Right lobe of liver (tissue), 6 donors: Measurements from ENCODE around the gene FGF14. TPM values are rescaled to one million over a fixed set of nuclear protein-coding genes. Genes with fewer than 3 reads are reported as not detected.

Experiments
- ATAC-seq, 4 donors: fragments of 200-7000 bp; cut with Tn5 transposase; one replicate each; pipeline ENCODE4 v1.9.1; 2020; ENCODE audit warnings: mild to moderate bottlenecking in 4 of 4, moderate library complexity in 4 of 4
- DNase-seq, 3 donors: peaks; one replicate each; pipeline ENCODE4 v3.0.0-alpha.2; 2020
- H3K27ac ChIP-seq, 3 donors: fragments of 200-600 bp; one replicate each; pipeline ENCODE4 v1.8.0; 2022
- H3K27me3 ChIP-seq, 2 donors: fragments of 200-600 bp; one replicate each; pipeline ENCODE4 v1.8.0; 2022
- H3K36me3 ChIP-seq, 4 donors: fragments of 200-600 bp; sonication (generic) in 1 of 4; one replicate each; pipeline versions ENCODE4 v1.5.1 to v1.8.0; 2017 to 2022; ENCODE audit warnings: control low read depth in 1 of 4
- H3K4me1 ChIP-seq, 4 donors: fragments of 200-600 bp; sonication (generic) in 1 of 4; one replicate each; pipeline versions ENCODE4 v1.5.1 to v1.8.0; 2017 to 2022; ENCODE audit warnings: control low read depth in 1 of 4
- H3K4me3 ChIP-seq, 3 donors: fragments of 200-600 bp; one replicate each; pipeline ENCODE4 v1.8.0; 2022
- H3K9me3 ChIP-seq, 4 donors: fragments of 200-600 bp; sonication (generic) in 1 of 4; one replicate each; pipeline versions ENCODE4 v1.5.1 to v1.8.0; 2017 to 2022; ENCODE audit warnings: control low read depth in 1 of 4
- POLR2A ChIP-seq: fragments of 450-650 bp; IDR thresholded peaks from one replicate; pipeline ENCODE4 v1.6.1; 2017; ENCODE audit warnings: antibody characterized with exemption, mild to moderate bottlenecking
- WGBS: methylation state at CpG from one replicate; pipeline ENCODE4 v1.1.6; 2018; ENCODE audit warnings: low coverage, low lambda C conversion rate; ENCODE audit not compliant: insufficient coverage; ENCODE audit errors: missing lambda C conversion rate; 5-methylcytosine and 5-hydroxymethylcytosine counted together
- intact Hi-C, 2 donors: fragments of 100-400 bp; cut with DNase I; formaldehyde crosslinking; loops; one replicate each; pipeline versions ENCODE4 v1.11.2 to v1.14.1; 2022
- total RNA-seq, 6 experiments: library from RNA; depleted of rRNA in 2 of 6; stranded (reverse); fragments of >200 nt in 2 of 6; fragmentation: NEBNext Ultra II Directional in 3 of 6; extraction: Animal tissue kit (Norgen Biotek cat#: 25700) in 3 of 6; gene quantifications; one replicate each; pipeline versions ENCODE4 v1.1.0 to v1.2.4, GENCODE V29; 2016 to 2023
- TF ChIP-seq, protein P1 (sequence below), 4 donors: fragments of 200-600 bp in 3 of 4; fragments of 450-650 bp in 1 of 4; IDR thresholded peaks; one replicate each; pipeline versions ENCODE4 v1.5.1 to v1.8.0; 2016 to 2022; ENCODE audit warnings: antibody characterized with exemption in 4 of 4, mild to moderate bottlenecking in 2 of 4
- donor health status: DM: no; HTN: yes; CAD: no.
- donor health status: DM: no; HTN: no; CAD: no.
- donor health status: DM: no; HTN: no; CAD: no.
- donor health status: DM: no; HTN: yes; CAD: no.
- donor health status: DM: no; HTN: yes; CAD: no.

Gene FGF14
- total RNA-seq, 6 experiments from 2014 or later: 0.42 to 6.3 (median 1.2) TPM

DNA sequence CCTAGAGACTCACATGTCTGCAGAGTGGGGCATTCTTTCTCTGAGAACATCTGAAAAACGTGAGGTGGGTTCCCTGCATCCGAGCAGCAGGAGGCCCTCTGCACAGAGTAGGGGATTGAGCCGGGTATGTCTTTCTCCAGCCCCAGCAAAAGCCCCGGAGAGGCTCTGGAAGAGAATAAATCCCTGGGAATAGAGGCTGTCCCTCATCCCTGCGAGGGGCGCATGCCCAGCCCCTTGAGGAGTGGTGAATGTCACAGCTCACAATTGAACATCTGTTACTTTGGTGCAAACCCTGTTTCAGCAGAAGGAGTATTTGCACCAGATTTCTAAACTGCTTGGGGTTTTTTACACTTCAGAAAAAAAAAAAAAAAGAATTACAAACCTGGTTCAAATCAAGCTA is 164.6 kb downstream of the FGF14 start:
- Histone ChIP-seq H3K9me3 (no peaks in the 10 kb centered on the region), H3K27ac (peak overlapping the region in 2 of 3 donors; percentile 34 to 84), H3K4me1 (peaks cover 0 to 35% (median 14%) of the 10 kb centered on the region in 4 donors), H3K4me3 (no peak overlapping the region), H3K27me3 (no peaks in the 10 kb centered on the region), H3K36me3 (no peaks in the 10 kb centered on the region)
- no peak for ATAC-seq
- DNase-seq: no peak
- intact Hi-C loops: no loop called here
- TF ChIP-seq, protein P1, sequence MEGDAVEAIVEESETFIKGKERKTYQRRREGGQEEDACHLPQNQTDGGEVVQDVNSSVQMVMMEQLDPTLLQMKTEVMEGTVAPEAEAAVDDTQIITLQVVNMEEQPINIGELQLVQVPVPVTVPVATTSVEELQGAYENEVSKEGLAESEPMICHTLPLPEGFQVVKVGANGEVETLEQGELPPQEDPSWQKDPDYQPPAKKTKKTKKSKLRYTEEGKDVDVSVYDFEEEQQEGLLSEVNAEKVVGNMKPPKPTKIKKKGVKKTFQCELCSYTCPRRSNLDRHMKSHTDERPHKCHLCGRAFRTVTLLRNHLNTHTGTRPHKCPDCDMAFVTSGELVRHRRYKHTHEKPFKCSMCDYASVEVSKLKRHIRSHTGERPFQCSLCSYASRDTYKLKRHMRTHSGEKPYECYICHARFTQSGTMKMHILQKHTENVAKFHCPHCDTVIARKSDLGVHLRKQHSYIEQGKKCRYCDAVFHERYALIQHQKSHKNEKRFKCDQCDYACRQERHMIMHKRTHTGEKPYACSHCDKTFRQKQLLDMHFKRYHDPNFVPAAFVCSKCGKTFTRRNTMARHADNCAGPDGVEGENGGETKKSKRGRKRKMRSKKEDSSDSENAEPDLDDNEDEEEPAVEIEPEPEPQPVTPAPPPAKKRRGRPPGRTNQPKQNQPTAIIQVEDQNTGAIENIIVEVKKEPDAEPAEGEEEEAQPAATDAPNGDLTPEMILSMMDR (IDR thresholded peaks at IDR 0.05): no peak
- no peak for TF ChIP-seq POLR2A
- WGBS: 90% methylated on average over 3 of the region's 6 CpGs

DNA sequence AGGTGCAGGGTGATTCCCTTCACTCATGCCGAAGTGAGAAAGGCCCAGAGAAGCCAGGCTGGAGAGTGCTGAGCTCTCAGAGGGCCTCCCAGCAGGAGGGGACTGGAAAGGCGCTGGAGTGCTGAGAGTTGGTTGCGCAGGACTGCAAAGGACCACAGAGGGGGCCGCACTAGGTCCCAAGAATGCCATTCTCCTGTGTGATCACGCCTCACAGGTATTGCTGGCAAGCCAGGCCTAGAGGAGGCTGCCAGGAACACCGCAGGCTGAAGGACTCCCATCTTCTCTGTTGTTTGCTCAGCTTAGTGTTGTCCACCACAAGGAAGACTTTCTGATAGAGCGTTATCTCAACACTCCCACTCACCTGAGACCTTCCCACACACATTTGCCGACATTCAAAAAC is 165.0 kb downstream of the FGF14 start:
- no peak for DNase-seq
- 67% methylated on average over 3 of the region's 8 CpGs for WGBS

GRCh38 chr13:102236341-102236740 is 165.5 kb downstream of the FGF14 start:
- H3K4me3 ChIP-seq: no peak overlapping the region
- H3K36me3 ChIP-seq: no peaks in the 10 kb centered on the region
- H3K4me1 ChIP-seq: peaks cover 0 to 39% (median 14%) of the 10 kb centered on the region in 4 donors
- no peaks in the 10 kb centered on the region for H3K9me3 ChIP-seq
- H3K27ac ChIP-seq: peak overlapping the region; percentile 34 to 84 (median 72)
- peak; percentile 61 for TF ChIP-seq POLR2A
- TF ChIP-seq, protein P1 (IDR thresholded peaks at IDR 0.05): no peak
- 6% methylated on average over 4 of the region's 7 CpGs for WGBS
- ATAC-seq: peak; percentile 70 to 94 (median 90)
- intact Hi-C loops: no loop called here
- DNase-seq: peak; percentile 29 to 68 (median 61)
- no peaks in the 10 kb centered on the region for H3K27me3 ChIP-seq

More for the DNA sequence above, 165.0 kb downstream of the FGF14 start:
- peaks cover 0 to 36% (median 14%) of the 10 kb centered on the region in 4 donors for H3K4me1 ChIP-seq
- peak overlapping the region; percentile 34 to 84 (median 72) for H3K27ac ChIP-seq
- TF ChIP-seq, protein P1 (IDR thresholded peaks at IDR 0.05): no peak
- no peak for TF ChIP-seq POLR2A
- no peaks in the 10 kb centered on the region for H3K9me3 ChIP-seq
- ATAC-seq: peak; percentile 4 to 22 (median 9)
- no peaks in the 10 kb centered on the region for H3K27me3 ChIP-seq
- H3K4me3 ChIP-seq: no peak overlapping the region
- intact Hi-C loops: no loop called here
- H3K36me3 ChIP-seq: no peaks in the 10 kb centered on the region

DNA sequence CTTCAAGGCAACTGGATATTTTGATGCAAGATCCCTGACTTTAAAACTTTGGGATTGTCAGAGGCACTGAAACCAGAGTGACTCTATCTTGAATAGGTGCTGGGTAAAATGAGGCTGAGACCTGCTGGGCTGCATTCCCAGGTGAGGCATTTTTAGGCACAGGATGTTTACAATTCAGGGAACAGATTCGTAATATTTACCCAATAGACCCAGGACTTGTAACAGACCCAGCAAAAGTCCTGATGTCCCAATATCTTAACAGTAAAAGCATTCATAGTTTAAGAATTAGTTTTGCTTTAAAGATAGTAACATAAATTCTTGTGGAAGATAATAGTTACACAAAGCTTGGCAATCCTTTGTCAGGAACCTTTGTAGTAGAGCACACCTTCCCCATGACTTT is 166.2 kb downstream of the FGF14 start:
- H3K36me3 ChIP-seq: no peaks in the 10 kb centered on the region
- no peaks in the 10 kb centered on the region for H3K9me3 ChIP-seq
- H3K4me1 ChIP-seq: peaks cover 0 to 39% (median 14%) of the 10 kb centered on the region in 4 donors
- peak in 2 of 3 donors; percentile 19 to 50 for DNase-seq
- intact Hi-C loops: no loop called here
- H3K27ac ChIP-seq: peak overlapping the region; percentile 34 to 84 (median 72)
- no peaks in the 10 kb centered on the region for H3K27me3 ChIP-seq
- 27% methylated on average over 1 of the region's 1 CpG for WGBS
- peak; percentile 68 to 80 (median 80) for ATAC-seq
- no peak overlapping the region for H3K4me3 ChIP-seq
- TF ChIP-seq, protein P1 (IDR thresholded peaks at IDR 0.05): no peak
- TF ChIP-seq POLR2A: no peak
